Small intestine (tissue), 7 donors: ENCODE measurements around the gene HS6ST1. TPM values are rescaled to one million over a fixed set of nuclear protein-coding genes. Genes with fewer than 3 reads are reported as not detected.

ENCODE experiments used
- DNase-seq, 2 donors: peaks; one replicate each; pipeline versions ENCODE4 v3.0.0 to v3.0.0-alpha.2; 2013
- FAIRE-seq: peaks from 2 replicates; lab custom pipeline; 2012; peaks lifted over from hg19 to GRCh38; lab: Jason Lieb, UNC
- H3K27ac ChIP-seq, 3 donors: one replicate each; pipeline ENCODE4 v1.5.1; 2013; ENCODE audit warnings: low read length in 2 of 3, mild to moderate bottlenecking in 2 of 3, control low read depth in 1 of 3, inconsistent platforms in 1 of 3, low read depth in 1 of 3, moderate library complexity in 1 of 3
- H3K27me3 ChIP-seq, 3 donors: one replicate each; pipeline ENCODE4 v1.6.1; 2013; ENCODE audit warnings: low read length in 3 of 3, inconsistent platforms in 1 of 3; ENCODE audit not compliant: control insufficient read depth in 3 of 3, insufficient read depth in 3 of 3
- H3K36me3 ChIP-seq, 3 donors: one replicate each; pipeline ENCODE4 v1.6.1; 2013; ENCODE audit warnings: low read length in 3 of 3, inconsistent platforms in 1 of 3, low read depth in 1 of 3, mild to moderate bottlenecking in 1 of 3, moderate library complexity in 1 of 3; ENCODE audit not compliant: control insufficient read depth in 3 of 3, insufficient read depth in 2 of 3
- H3K4me1 ChIP-seq, 3 donors: one replicate each; pipeline ENCODE4 v1.6.1; 2013; ENCODE audit warnings: low read length in 2 of 3, inconsistent platforms in 1 of 3, low read depth in 1 of 3, mild to moderate bottlenecking in 1 of 3, moderate library complexity in 1 of 3; ENCODE audit not compliant: control insufficient read depth in 3 of 3, insufficient read depth in 2 of 3
- H3K4me3 ChIP-seq, 3 donors: one replicate each; pipeline ENCODE4 v1.5.1; 2013; ENCODE audit warnings: low read length in 3 of 3, control low read depth in 1 of 3, inconsistent platforms in 1 of 3, low read depth in 1 of 3, mild to moderate bottlenecking in 1 of 3, moderate library complexity in 1 of 3
- H3K9me3 ChIP-seq, 2 donors: one replicate each; pipeline ENCODE4 v1.6.1; 2013; ENCODE audit warnings: low read depth in 1 of 2, low read length in 1 of 2; ENCODE audit not compliant: control insufficient read depth in 2 of 2, insufficient read depth in 1 of 2
- WGBS, 3 donors: extraction: QIAGEN DNeasy Blood & Tissue Kit; methylation state at CpG; one replicate each; pipeline ENCODE4 v1.1.7; 2013; 5-methylcytosine and 5-hydroxymethylcytosine counted together
- polyA plus RNA-seq, 4 donors: library from polyadenylated mRNA; stranded (reverse) in 3 of 4; unstranded in 1 of 4; fragments of 200-250 nt in 3 of 4; fragments of 120-200 nt in 1 of 4; gene quantifications; one replicate each; pipeline versions ENCODE4 v1.2.1 to v1.2.3, GENCODE V29; 2013
- donor health status: healthy with polysubstance abuse.
- donor health status: control.
- donor health status: control.
- donor health status: Bipolar disorder and iron deficiency.
- donor health status: healthy.

The HS6ST1 gene
- polyA plus RNA-seq, 4 donors = 4.0 to 20.7 (median 12.5) TPM

GRCh38 chr2:128293870-128294455 is 24.7 kb downstream of the HS6ST1 start:
- DNase-seq (no peak), FAIRE-seq (no peak)
- Histone ChIP-seq H3K9me3 (no peaks in the 10 kb centered on the region), H3K4me1 (no peaks in the 10 kb centered on the region), H3K4me3 (no peak overlapping the region), H3K36me3 (peaks cover 0 to 26% (median 0%) of the 10 kb centered on the region in 3 donors), H3K27ac (no peak overlapping the region), H3K27me3 (no peaks in the 10 kb centered on the region)
- WGBS, 3 donors = 84 to 94% (median 92%) methylated on average over 8 of the region's 8 CpGs

- Histone ChIP-seq H3K27ac (no peak overlapping the region), H3K4me3 (no peak overlapping the region), H3K27me3 (no peaks in the 10 kb centered on the region), H3K36me3 (peaks cover 0 to 26% (median 0%) of the 10 kb centered on the region in 3 donors), H3K9me3 (no peaks in the 10 kb centered on the region), H3K4me1 (no peaks in the 10 kb centered on the region)
- DNase-seq = no peak
- 88 to 89% (median 89%) methylated on average over 8 of the region's 8 CpGs for WGBS, 3 donors
- no peak for FAIRE-seq
These were observed 25.3 kb downstream of the HS6ST1 start for GRCh38 chr2:128293426-128293755.

- no peaks in the 10 kb centered on the region for H3K9me3 ChIP-seq
- no peaks in the 10 kb centered on the region for H3K27me3 ChIP-seq
- FAIRE-seq = no peak
- WGBS, 3 donors = 86 to 92% (median 88%) methylated on average over 17 to 21 of the region's 21 CpGs
- H3K4me3 ChIP-seq = no peak overlapping the region
- H3K27ac ChIP-seq = no peak overlapping the region
- DNase-seq = no peak
- peaks cover 0 to 32% (median 0%) of the 10 kb centered on the region in 3 donors for H3K36me3 ChIP-seq
- H3K4me1 ChIP-seq = no peaks in the 10 kb centered on the region
These were observed 25.9 kb downstream of the HS6ST1 start for GRCh38 chr2:128292599-128293425.

DNA sequence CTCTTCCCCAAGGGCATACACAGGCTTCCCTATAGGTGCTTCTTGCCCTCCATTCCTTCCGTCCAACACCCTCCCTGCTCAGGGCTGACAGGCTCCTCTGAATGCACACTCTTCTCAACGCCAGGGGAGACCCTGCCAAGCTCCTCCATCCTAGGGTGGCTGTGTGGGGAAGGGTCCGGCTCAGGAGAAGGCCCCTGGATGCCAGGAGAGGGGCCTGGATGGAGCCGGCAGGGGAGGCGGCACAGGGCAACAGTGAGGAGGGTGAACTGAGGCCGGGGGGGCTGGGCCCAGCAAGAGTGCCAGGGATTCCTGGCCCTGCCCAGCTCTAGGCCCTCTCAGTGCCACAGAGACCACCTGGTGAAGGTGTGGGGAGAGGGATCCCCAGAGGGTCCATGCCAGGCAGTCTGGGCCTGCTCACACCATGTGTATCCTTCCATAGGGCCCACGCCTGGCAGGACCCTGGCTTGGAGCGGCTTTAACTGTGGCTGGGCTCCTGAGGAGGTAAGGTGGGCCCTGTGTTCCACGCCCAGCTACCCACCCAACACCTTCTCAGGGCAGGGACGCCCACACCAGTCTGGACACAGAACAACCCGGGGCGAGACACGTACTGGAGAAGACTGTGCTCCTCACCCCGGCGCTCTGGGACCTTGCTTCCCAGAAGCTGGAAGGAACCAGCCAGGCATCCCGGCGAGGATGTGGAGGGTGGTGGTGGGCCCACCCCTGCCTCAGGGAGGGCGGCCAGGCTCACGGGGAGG is 26.6 kb downstream of the HS6ST1 start:
- Histone ChIP-seq H3K27ac (no peak overlapping the region), H3K36me3 (peaks cover 0 to 40% (median 0%) of the 10 kb centered on the region in 3 donors), H3K27me3 (no peaks in the 10 kb centered on the region), H3K4me3 (no peak overlapping the region), H3K9me3 (no peaks in the 10 kb centered on the region), H3K4me1 (no peaks in the 10 kb centered on the region)
- DNase-seq (no peak), FAIRE-seq (no peak)
- WGBS, 3 donors = 92 to 96% (median 94%) methylated on average over 19 of the region's 19 CpGs

DNA sequence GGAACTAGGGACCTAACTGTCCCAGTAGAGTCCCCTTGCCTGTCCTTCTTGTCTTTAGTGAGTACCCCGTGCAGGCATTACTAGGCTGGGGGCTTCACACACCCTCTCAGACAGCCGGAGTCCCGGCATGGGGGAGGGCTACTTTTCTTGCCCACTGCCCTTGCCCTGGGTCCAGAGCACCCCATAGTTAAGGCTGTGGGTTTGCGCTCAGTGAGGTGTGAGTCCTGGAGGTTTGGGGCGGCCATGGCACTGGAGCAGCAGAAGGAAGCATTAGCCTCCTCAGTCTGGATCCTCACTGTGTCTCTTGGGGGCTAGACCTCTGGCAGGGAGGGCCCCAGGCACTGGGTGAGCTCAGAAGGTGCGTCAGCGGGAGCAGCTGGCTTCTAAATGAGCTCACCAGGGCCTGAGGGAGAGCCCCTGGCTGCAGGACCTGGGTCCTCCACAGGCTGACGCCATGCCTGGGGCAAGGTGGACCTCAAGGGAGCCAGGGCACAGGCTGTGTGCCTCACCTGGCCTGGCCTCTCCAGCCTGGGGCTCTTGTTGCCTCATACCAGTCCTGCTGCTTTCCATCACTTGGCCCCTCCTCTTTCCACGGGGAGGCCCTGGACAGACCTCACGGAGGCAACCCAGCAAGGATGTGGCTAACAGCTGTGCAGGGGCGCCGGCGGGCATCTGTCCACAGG is 27.4 kb downstream of the HS6ST1 start:
- no peak overlapping the region for H3K27ac ChIP-seq
- DNase-seq (no peak), FAIRE-seq (no peak)

GRCh38 chr2:128290356-128290755 is 28.3 kb downstream of the HS6ST1 start:
- Histone ChIP-seq H3K36me3 (peaks cover 0 to 53% (median 0%) of the 10 kb centered on the region in 3 donors), H3K9me3 (no peaks in the 10 kb centered on the region), H3K4me1 (no peaks in the 10 kb centered on the region), H3K4me3 (no peak overlapping the region), H3K27me3 (no peaks in the 10 kb centered on the region), H3K27ac (no peak overlapping the region)
- no peak for DNase-seq
- 88 to 93% (median 93%) methylated on average over 3 of the region's 3 CpGs for WGBS, 3 donors
- FAIRE-seq = no peak

More for the DNA sequence above, 27.4 kb downstream of the HS6ST1 start:
- no peaks in the 10 kb centered on the region for H3K9me3 ChIP-seq
- 86 to 96% (median 86%) methylated on average over 13 of the region's 13 CpGs for WGBS, 3 donors
- no peaks in the 10 kb centered on the region for H3K27me3 ChIP-seq
- H3K4me1 ChIP-seq = no peaks in the 10 kb centered on the region
- no peak overlapping the region for H3K4me3 ChIP-seq
- H3K36me3 ChIP-seq = peaks cover 0 to 44% (median 0%) of the 10 kb centered on the region in 3 donors

GRCh38 chr2:128289439-128289838 is 29.2 kb downstream of the HS6ST1 start:
- no peaks in the 10 kb centered on the region for H3K4me1 ChIP-seq
- no peaks in the 10 kb centered on the region for H3K9me3 ChIP-seq
- H3K36me3 ChIP-seq = peaks cover 0 to 60% (median 0%) of the 10 kb centered on the region in 3 donors
- no peak for FAIRE-seq
- 78 to 92% (median 86%) methylated on average over 10 of the region's 10 CpGs for WGBS, 3 donors
- H3K4me3 ChIP-seq = no peak overlapping the region
- no peak overlapping the region for H3K27ac ChIP-seq
- no peaks in the 10 kb centered on the region for H3K27me3 ChIP-seq
- DNase-seq = no peak

GRCh38 chr2:128288781-128289180 is 29.9 kb downstream of the HS6ST1 start:
- FAIRE-seq (no peak), DNase-seq (no peak)
- 86 to 92% (median 89%) methylated on average over 9 of the region's 9 CpGs for WGBS, 3 donors
- Histone ChIP-seq H3K27me3 (no peaks in the 10 kb centered on the region), H3K27ac (no peak overlapping the region), H3K36me3 (peaks cover 0 to 61% (median 0%) of the 10 kb centered on the region in 3 donors), H3K9me3 (no peaks in the 10 kb centered on the region), H3K4me3 (no peak overlapping the region), H3K4me1 (no peaks in the 10 kb centered on the region)
